HG02885 (cell line): ENCODE data around the gene CSTA.

Experiments
- ATAC-seq: cut with Tn5 transposase; IDR thresholded peaks from one replicate; pipeline ENCODE4 v1.9.1; 2021; ENCODE audit warnings: mild to moderate bottlenecking; ENCODE audit not compliant: unreplicated experiment, poor library complexity

The CSTA gene

DNA sequence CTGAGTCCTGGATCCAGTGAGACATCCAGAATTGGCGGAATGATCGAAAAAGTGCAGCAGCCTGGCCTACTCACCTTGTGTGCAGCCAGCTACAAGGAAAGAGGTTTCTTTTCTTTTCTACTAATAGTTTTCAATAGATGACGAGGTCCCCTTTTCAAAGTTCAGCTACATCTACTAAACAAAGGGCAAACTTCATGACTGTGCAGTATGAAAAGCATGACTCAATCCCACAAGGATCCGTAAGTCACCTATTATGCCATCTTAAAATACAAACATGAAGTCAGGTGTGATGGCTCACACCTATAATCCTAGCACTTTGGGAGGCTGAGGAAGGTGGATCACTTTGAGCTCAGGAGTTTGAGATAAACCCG is 41.3 kb downstream of the CSTA start:
- ATAC-seq = no peak

DNA sequence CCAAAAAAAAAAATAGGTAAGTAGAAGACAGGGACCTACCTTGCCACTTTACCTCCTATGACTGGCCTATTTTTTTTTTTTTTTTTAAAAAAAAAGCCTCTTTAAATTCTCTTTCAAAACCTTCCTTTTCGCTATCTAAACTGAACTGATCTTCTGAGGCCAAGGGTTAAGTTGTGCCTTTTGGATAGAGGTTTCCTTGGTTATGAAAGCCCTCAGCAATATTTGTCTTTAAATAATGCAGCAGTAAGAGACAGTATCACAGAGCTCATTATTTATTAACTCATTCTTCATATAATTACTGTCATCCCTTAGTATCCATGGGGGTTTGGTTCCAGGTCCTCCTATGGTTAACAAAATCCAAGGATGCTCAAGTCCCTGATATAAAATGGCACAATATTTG is 49.0 kb downstream of the CSTA start:
- ATAC-seq = no peak

GRCh38 chr3:122377975-122378374 is 52.9 kb downstream of the CSTA start:
- no peak for ATAC-seq

- ATAC-seq = peak; percentile 41
These were observed 58.0 kb downstream of the CSTA start, which contains the start of gene MIX23 for GRCh38 chr3:122382888-122383666. MIX23 (minus strand) TSS chr3:122383231; CDS start chr3:122383224, 7 bp downstream.

DNA sequence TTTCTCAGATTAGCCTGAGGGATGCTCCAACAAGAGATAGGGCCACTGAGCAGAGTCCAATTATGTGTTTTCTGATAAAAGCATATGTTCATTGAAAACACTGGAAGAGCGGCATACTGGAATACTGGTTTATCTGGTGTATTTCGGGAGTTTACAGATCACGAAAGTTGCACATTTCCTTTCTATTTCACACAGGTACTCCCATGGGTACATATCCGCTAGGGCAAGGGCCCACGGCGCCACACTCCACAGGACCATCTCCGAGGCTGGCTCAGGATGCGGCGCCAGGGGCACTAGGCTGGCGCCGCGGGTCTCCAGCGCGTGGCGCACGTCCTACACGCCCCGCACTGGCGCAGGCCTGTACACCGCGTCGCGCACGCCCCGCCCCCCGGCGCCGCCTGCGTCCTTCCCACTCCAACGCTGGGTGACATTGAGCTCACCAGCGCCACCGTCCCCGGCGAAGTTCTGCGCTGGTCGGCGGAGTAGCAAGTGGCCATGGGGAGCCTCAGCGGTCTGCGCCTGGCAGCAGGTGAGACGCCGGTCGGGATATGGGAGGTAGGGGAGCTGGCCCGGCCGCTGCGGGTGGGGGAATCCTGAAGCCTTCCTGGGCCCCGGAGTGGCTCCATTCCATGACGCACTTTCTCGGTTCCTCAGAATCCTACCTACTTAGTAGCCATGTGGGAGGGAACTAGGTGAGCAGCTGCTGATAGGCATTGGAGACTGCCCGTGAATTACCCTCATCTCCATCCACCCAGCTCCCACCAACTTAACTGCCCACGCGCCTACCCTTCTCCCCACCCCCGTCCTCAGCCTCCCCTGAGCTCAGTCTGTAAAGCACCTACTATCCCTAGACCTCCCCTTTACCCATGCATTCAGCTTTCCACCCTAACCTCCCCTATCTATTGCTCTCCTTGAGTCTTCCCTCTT is 59.0 kb downstream of the CSTA start, which contains the start of gene FAM162A:
Gene FAM162A (plus strand): TSS at position 412 of the 927 bp plus-strand sequence. CDS start 84 bp downstream, at position 496.
- peak; percentile 93 for ATAC-seq

DNA sequence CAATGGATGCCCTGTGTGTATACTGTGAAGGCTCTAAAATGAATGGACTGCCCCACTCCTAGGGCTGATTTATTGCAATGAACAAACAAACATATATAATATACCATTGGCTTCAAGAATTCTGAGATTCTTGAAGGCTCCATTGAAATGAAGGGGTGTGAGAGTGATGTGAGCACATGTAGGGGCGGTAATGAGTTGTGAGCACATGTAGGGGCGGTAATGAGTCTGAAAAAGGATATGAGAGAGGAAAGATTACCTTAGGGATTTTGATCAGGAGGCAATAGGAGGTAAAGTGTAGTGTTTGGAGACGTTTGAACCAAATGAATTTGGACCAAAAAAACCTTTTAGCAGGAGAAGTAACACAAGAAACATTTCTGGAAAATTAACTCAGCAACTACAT is 62.7 kb downstream of the CSTA start:
- no peak for ATAC-seq

DNA sequence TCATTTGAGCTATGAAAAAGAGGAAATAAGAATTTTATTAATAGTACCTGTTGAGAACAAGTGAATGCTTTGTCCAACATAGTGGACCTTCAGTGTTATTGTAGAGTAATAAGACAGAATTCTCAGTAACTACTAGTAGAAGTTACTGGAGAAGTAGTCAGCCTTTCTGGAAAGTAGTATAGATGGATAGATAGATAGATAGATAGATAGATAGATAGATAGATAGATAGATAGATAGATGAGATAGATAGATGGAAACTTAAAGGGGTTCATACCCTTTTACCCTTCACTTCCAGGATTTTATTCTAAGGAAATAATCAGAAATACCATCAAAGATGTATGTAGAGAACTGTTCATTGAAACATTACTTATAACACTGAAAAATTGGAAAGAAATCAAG is 64.1 kb downstream of the CSTA start:
- ATAC-seq = no peak

GRCh38 chr3:122389892-122390291 is 64.8 kb downstream of the CSTA start:
- no peak for ATAC-seq

GRCh38 chr3:122390665-122391064 is 65.6 kb downstream of the CSTA start:
- no peak for ATAC-seq
